K562 (cell line): ENCODE results near the gene PACC1. TPM values are rescaled to one million over a fixed set of nuclear protein-coding genes. Genes with fewer than 3 reads are reported as not detected.

Source experiments
- ATAC-seq: fragments of 200-7000 bp; cut with Tn5 transposase; 3 replicates; pipeline ENCODE4 v1.9.1; 2020; ENCODE audit warnings: moderate library complexity
- BruUV-seq: library from RNA; stranded (reverse); fragments of 400-500 nt; replicated peaks from 2 replicates; lab custom pipeline; 2021; lab: Mats Ljungman, UMichigan
- CTCF ChIA-PET: fragments of 300-600 bp; formaldehyde crosslinking; extraction: SDS; loops from one replicate; lab custom pipeline; 2021; ENCODE audit warnings: low intra/inter-chr PET ratio; lab: Yijun Ruan, JAX
- POLR2A ChIA-PET: fragments of 300-600, 350-650 bp; sonication (Branson Sonifier 250); formaldehyde crosslinking; extraction: SDS; loops from one replicate; lab custom pipeline; 2021; ENCODE audit warnings: antibody characterized with exemption, inconsistent platforms; lab: Yijun Ruan, JAX
- DNase-seq, 4 experiments: peaks; one replicate each; pipeline versions ENCODE4 v3.0.0 to v3.0.0-alpha.2; 2011 to 2018; ENCODE audit warnings: low spot score in 3 of 4, mixed read lengths in 3 of 4; ENCODE audit errors: extremely low read depth in 1 of 4
- FAIRE-seq: peaks from 2 replicates; lab custom pipeline; 2011; peaks lifted over from hg19 to GRCh38; lab: Jason Lieb, UNC
- H2AFZ ChIP-seq: 2 replicates; pipeline ENCODE4 v1.6.0; 2011; ENCODE audit warnings: low read depth, low read length, control low read depth, inconsistent platforms
- H3K27ac ChIP-seq: fragments of 200-600 bp; 3 replicates; pipeline ENCODE4 v1.8.0; 2011; ENCODE audit warnings: low read depth, mild to moderate bottlenecking, control low read depth, inconsistent platforms, low read length, moderate library complexity, mixed read lengths; ENCODE audit errors: extremely low read depth
- H3K27me3 ChIP-seq, 2 experiments: fragments of 300-600 bp in 1 of 2; 2 replicates in 1 of 2; 3 replicates in 1 of 2; pipeline versions ENCODE4 v1.6.0 to v1.8.0; 2011; ENCODE audit warnings: inconsistent platforms in 2 of 2, low read length in 2 of 2, mild to moderate bottlenecking in 1 of 2, mixed read lengths in 1 of 2, moderate library complexity in 1 of 2; ENCODE audit not compliant: control insufficient read depth in 2 of 2, insufficient read depth in 2 of 2
- H3K36me3 ChIP-seq: fragments of 300-600 bp; 3 replicates; pipeline ENCODE4 v1.8.0; 2011; ENCODE audit warnings: mild to moderate bottlenecking, low read length, inconsistent platforms; ENCODE audit not compliant: control insufficient read depth, insufficient read depth
- H3K4me1 ChIP-seq, 2 experiments: fragments of 200-600 bp in 1 of 2; replicated peaks in 1 of 2; 2 replicates in 1 of 2; 3 replicates in 1 of 2; pipeline versions ENCODE4 v1.5.1 to v1.8.0; 2011; ENCODE audit warnings: inconsistent platforms in 2 of 2, low read length in 2 of 2, mild to moderate bottlenecking in 1 of 2, mixed read lengths in 1 of 2, moderate library complexity in 1 of 2; ENCODE audit not compliant: control insufficient read depth in 2 of 2, insufficient read depth in 2 of 2
- H3K4me2 ChIP-seq: 2 replicates; pipeline ENCODE4 v1.6.1; 2011; ENCODE audit warnings: low read length, control low read depth, inconsistent platforms, mixed read lengths; ENCODE audit not compliant: insufficient read depth
- H3K4me3 ChIP-seq: fragments of 200-600 bp; sonication (generic), shearing (Covaris generic); 2 replicates; pipeline ENCODE4 v1.5.1; 2016; ENCODE audit warnings: control low read depth, inconsistent platforms
- H3K79me2 ChIP-seq: fragments of 200-600 bp; 3 replicates; pipeline ENCODE4 v1.8.0; 2011; ENCODE audit warnings: low read length, inconsistent platforms; ENCODE audit not compliant: control insufficient read depth, insufficient read depth
- H3K9ac ChIP-seq, 2 experiments: 2 replicates each; pipeline versions ENCODE4 v1.6.0 to v1.6.1; 2011; ENCODE audit warnings: low read depth in 2 of 2, low read length in 2 of 2, control low read depth in 1 of 2, inconsistent platforms in 1 of 2, mild to moderate bottlenecking in 1 of 2, mixed read lengths in 1 of 2; ENCODE audit not compliant: insufficient read depth in 1 of 2
- H3K9me1 ChIP-seq: one replicate; pipeline ENCODE4 v1.6.0; 2011; ENCODE audit warnings: inconsistent platforms, mild to moderate bottlenecking, low read length, moderate library complexity; ENCODE audit not compliant: control insufficient read depth, insufficient read depth
- H3K9me3 ChIP-seq: replicated peaks from 2 replicates; pipeline ENCODE4 v1.5.1; 2011; ENCODE audit warnings: low read depth, low read length, inconsistent platforms; ENCODE audit not compliant: control insufficient read depth, insufficient read depth
- H4K20me1 ChIP-seq: replicated peaks from 2 replicates; pipeline ENCODE4 v1.6.1; 2011; ENCODE audit warnings: low read length, inconsistent platforms, mixed read lengths; ENCODE audit not compliant: control insufficient read depth, insufficient read depth
- ATF1 ChIP-seq, 2 experiments: fragments of 450-650 bp in 1 of 2; IDR thresholded peaks; 2 replicates each; pipeline ENCODE4 v1.6.1; 2016; ENCODE audit warnings: missing compliant biosample characterization in 1 of 2, missing genetic modification characterization in 1 of 2
- WGBS: fragments of 100-300 bp; shearing (Covaris generic); methylation state at CpG from one replicate; pipeline ENCODE4 v1.1.6; 2016; ENCODE audit warnings: low coverage, mixed read lengths; ENCODE audit not compliant: insufficient coverage; ENCODE audit errors: missing lambda C conversion rate; 5-methylcytosine and 5-hydroxymethylcytosine counted together
- in situ Hi-C: fragments of 300-500 bp; cut with MboI; formaldehyde crosslinking; loops from 4 replicates; pipeline ENCODE4 v1.15.0; 2018; ENCODE audit warnings: inconsistent platforms, mixed read lengths
- intact Hi-C: fragments of 100-400 bp; cut with micrococcal nuclease; formaldehyde crosslinking; loops from 2 replicates; pipeline ENCODE4 v1.14.2; 2022
- polyA plus RNA-seq, 8 experiments: library from polyadenylated mRNA; depleted of rRNA in 4 of 8; stranded (reverse) in 5 of 8; unstranded in 3 of 8; fragments of >200 nt; fragmentation: Nextera tagmentation in 2 of 8; fragmentation: Illumina TruSeq in 1 of 8; extraction: Ambion mirVana in 2 of 8; extraction: Trizol in 1 of 8; gene quantifications; 2 replicates each; pipeline versions ENCODE4 v1.2.1 to v1.2.3, GENCODE V29; 2011 to 2014; ENCODE audit warnings: inconsistent platforms in 1 of 8, missing spikeins in 1 of 8
- total RNA-seq, 7 experiments: library from RNA; depleted of rRNA in 6 of 7; stranded (reverse); fragments of >200 nt in 6 of 7; fragmentation: Illumina TruSeq in 2 of 7; extraction: Trizol in 2 of 7; gene quantifications; 2 replicates each; pipeline versions ENCODE4 v1.2.1 to v1.2.3, GENCODE V29; 2011 to 2021; ENCODE audit warnings: low replicate concordance in 1 of 7
- TF ChIP-seq, protein P1 (sequence below), 2 experiments: fragments of 450-650 bp in 1 of 2; sonication (generic) in 1 of 2; formaldehyde crosslinking in 1 of 2; IDR thresholded peaks in 1 of 2; conservative IDR thresholded peaks in 1 of 2; 2 replicates each; pipeline versions ENCODE4 v1.6.1 to v1.8.1; 2016 to 2023; ENCODE audit warnings: mild to moderate bottlenecking in 2 of 2, moderate library complexity in 2 of 2, inconsistent platforms in 1 of 2, missing genetic modification reagents in 1 of 2

PACC1 gene
- total and polyA plus RNA-seq, 9 of the 15 experiments (the other 6 are each of a cell fraction or from before 2014, with no cell fraction given): 7.1 to 19.3 (median 14.9) TPM

DNA sequence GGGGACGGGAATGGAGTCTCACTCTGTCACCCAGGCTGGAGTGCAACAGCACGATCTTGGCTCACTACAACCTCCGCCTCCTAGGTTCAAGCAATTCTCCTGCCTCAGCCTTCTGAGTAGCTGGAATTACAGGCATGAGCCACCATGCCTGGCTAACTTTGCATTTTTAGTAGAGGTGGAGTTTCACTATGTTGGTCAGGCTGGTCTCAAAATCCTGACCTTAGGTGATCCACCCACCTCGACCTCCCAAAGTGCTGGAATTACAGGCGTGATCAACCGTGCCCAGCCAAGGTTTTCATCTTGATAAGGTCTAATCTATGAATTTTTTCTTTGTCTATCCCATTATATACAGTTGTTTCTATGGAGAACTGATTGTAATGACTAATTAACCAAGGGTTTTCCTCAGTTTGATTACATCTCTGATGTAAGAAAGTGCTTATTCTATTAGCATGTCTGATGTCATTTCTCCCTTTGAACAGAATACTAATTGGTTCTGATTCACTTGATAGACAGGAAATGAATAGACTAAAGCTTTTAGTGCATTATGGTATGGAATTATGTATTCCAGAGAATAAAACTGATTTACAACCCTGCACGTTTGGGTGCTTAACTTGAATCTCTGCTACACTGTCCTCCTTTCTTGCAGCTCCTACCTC is 11.9 kb downstream of the PACC1 start:
- H3K4me3 ChIP-seq: no peak overlapping the region
- POLR2A ChIA-PET: no interaction called here
- no peak overlapping the region for H3K4me2 ChIP-seq
- FAIRE-seq (no peak), ATAC-seq (no peak), DNase-seq (no peak)
- H3K9me1 ChIP-seq: no peaks in the 10 kb centered on the region
- no peak overlapping the region for H3K27ac ChIP-seq
- peaks cover 41% of the 10 kb centered on the region for H3K36me3 ChIP-seq
- no peak overlapping the region for H3K9ac ChIP-seq
- intact Hi-C loops: no loop called here
- 75% methylated on average over 7 of the region's 7 CpGs for WGBS
- TF ChIP-seq, protein P1, sequence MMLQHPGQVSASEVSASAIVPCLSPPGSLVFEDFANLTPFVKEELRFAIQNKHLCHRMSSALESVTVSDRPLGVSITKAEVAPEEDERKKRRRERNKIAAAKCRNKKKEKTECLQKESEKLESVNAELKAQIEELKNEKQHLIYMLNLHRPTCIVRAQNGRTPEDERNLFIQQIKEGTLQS (IDR thresholded peaks at IDR 0.05): peak; percentile 33; the same call in 1 of the 2 replicates
- TF ChIP-seq, protein P1 (CRISPR knock-in tag; conservative IDR thresholded peaks at IDR 0.05): no peak
- TF ChIP-seq ATF1 (CRISPR knock-in tag; IDR thresholded peaks at IDR 0.05) (no peak), ATF1 (tag; IDR thresholded peaks at IDR 0.05) (no peak)
- H4K20me1 ChIP-seq: no peaks in the 10 kb centered on the region
- no peaks in the 10 kb centered on the region for H3K27me3 ChIP-seq
- CTCF ChIA-PET: no interaction called here
- no peaks in the 10 kb centered on the region for H3K79me2 ChIP-seq
- no peaks in the 10 kb centered on the region for H3K9me3 ChIP-seq
- in situ Hi-C loops: no loop called here
- no TSS peak for BruUV-seq
- no peaks in the 10 kb centered on the region for H3K4me1 ChIP-seq
- H2AFZ ChIP-seq: no peak overlapping the region
